Ovary (tissue), 9 donors: ENCODE measurements around the gene KIR2DL1. TPM values are rescaled to one million over a fixed set of nuclear protein-coding genes. Genes with fewer than 3 reads are reported as not detected.
"Not testable (repeated sequence)": the region's sequence is repeated elsewhere in the genome, so short reads cannot be mapped to it uniquely, and the experiment has no call there.

ENCODE experiments used
- DNase-seq, 5 donors: peaks; one replicate each; pipeline ENCODE4 v3.0.0-alpha.2; 2019 to 2020
- H3K27ac ChIP-seq, 2 donors: fragments of 200-600 bp; one replicate each; pipeline versions ENCODE4 v1.5.1 to v1.8.0; 2019 to 2022
- H3K27me3 ChIP-seq: fragments of 200-600 bp; one replicate; pipeline ENCODE4 v1.8.0; 2022
- H3K36me3 ChIP-seq: fragments of 200-600 bp; sonication (generic); one replicate; pipeline ENCODE4 v1.5.1; 2019
- H3K4me1 ChIP-seq: one replicate; pipeline ENCODE4 v1.8.1; 2013; ENCODE audit warnings: mild to moderate bottlenecking, moderate library complexity; ENCODE audit not compliant: insufficient read depth
- H3K4me3 ChIP-seq: fragments of 200-600 bp; sonication (generic); one replicate; pipeline ENCODE4 v1.5.1; 2017
- H3K9me3 ChIP-seq, 2 donors: fragments of 200-600 bp in 1 of 2; sonication (generic) in 1 of 2; one replicate each; pipeline versions ENCODE4 v1.5.1 to v1.8.1; 2013 to 2019; ENCODE audit warnings: mild to moderate bottlenecking in 1 of 2, moderate library complexity in 1 of 2
- EP300 ChIP-seq: sonication (generic); formaldehyde crosslinking; IDR thresholded peaks from one replicate; pipeline ENCODE4 v1.6.1; 2017; ENCODE audit warnings: antibody characterized with exemption
- POLR2A ChIP-seq: fragments of 450-650 bp; IDR thresholded peaks from one replicate; pipeline ENCODE4 v1.6.1; 2017; ENCODE audit warnings: antibody characterized with exemption, mild to moderate bottlenecking, moderate library complexity
- WGBS, 3 donors: extraction: QIAGEN DNeasy Blood & Tissue Kit in 1 of 3; methylation state at CpG; one replicate each; pipeline versions ENCODE4 v1.1.5 to v1.1.7; 2013 to 2017; 5-methylcytosine and 5-hydroxymethylcytosine counted together
- intact Hi-C, 4 donors: fragments of 100-400 bp; cut with DNase I; formaldehyde crosslinking; loops; one replicate each; pipeline versions ENCODE4 v1.11.0 to v1.15.1; 2022 to 2023
- polyA plus RNA-seq, 2 donors: library from polyadenylated mRNA; stranded (reverse); fragments of 200-250 nt in 1 of 2; fragments of 350-450 nt in 1 of 2; fragmentation: Illumina TruSeq in 1 of 2; extraction: RNeasy Lipid Tissue Mini Kit (QIAGEN cat#74804) in 1 of 2; gene quantifications; one replicate each; pipeline ENCODE4 v1.2.3, GENCODE V29; 2013 to 2014
- small RNA-seq: library from RNA; depleted of rRNA; stranded (forward); fragments of <200 nt; gene quantifications from one replicate; pipeline ENCODE3, GENCODE V24; 2016
- total RNA-seq, 7 donors: library from RNA; depleted of rRNA in 2 of 7; stranded (reverse); fragments of >200 nt in 2 of 7; fragmentation: NEBNext Ultra II Directional in 3 of 7; extraction: Animal tissue kit (Norgen Biotek cat#: 25700) in 3 of 7; gene quantifications; one replicate each; pipeline versions ENCODE4 v1.1.0 to v1.2.4, GENCODE V29; 2016 to 2023
- TF ChIP-seq, protein P1 (sequence below), 3 donors: fragments of 450-650 bp in 2 of 3; fragments of 200-600 bp in 1 of 3; IDR thresholded peaks; one replicate each; pipeline versions ENCODE4 v1.5.1 to v1.8.0; 2016 to 2022; ENCODE audit warnings: antibody characterized with exemption in 3 of 3, mild to moderate bottlenecking in 1 of 3
- donor health status: DM: no; HTN: no; CAD: no; lungs with moderate emphysema.
- donor health status: DM: no; HTN: no; CAD: no.
- donor health status: Bipolar disorder and iron deficiency.
- donor health status: DM: yes; HTN: yes; CAD: no.
- donor health status: DM: no; HTN: no; CAD: no.
- donor health status: DM: yes; HTN: yes; CAD: no.

The KIR2DL1 gene
- total and polyA plus RNA-seq, 9 donors: 0.12 TPM; not detected in 8

DNA sequence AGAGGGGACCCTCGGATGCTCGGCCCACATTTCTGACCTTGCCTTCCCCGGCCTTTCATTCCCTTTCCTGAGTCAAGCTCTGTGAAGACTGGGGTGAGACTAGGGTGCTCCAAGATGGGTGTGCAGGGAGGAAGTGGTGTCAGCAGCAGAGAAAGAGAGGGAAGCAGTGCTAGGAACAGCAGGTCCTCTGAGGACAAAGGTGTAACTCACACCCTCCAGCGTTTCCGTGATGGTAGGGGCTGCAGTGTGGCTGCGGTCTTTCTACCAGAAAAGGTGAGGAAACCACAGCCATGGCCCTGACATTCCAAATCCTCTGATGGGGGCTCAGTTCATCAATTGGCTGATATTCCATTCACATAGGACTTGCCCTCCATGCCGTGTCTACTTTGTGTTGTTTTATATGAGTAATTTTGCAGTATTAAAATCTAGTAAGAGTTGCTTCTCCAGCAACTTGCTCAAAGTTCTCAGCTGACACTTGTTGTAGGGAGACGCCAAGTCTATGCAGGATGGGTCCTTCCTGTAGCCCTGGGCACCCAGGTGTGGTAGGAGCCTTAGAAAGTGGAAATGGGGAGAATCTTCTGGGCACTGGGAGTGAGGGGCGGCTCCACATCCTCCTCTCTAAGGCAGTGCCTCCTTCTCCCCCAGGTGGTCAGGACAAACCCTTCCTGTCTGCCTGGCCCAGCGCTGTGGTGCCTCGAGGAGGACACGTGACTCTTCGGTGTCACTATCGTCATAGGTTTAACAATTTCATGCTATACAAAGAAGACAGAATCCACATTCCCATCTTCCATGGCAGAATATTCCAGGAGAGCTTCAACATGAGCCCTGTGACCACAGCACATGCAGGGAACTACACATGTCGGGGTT is 48.3 kb downstream of the KIR2DL1 start:
- H3K4me3 ChIP-seq: no peak overlapping the region
- no peak for TF ChIP-seq EP300
- TF ChIP-seq POLR2A: no peak
- TF ChIP-seq, protein P1, sequence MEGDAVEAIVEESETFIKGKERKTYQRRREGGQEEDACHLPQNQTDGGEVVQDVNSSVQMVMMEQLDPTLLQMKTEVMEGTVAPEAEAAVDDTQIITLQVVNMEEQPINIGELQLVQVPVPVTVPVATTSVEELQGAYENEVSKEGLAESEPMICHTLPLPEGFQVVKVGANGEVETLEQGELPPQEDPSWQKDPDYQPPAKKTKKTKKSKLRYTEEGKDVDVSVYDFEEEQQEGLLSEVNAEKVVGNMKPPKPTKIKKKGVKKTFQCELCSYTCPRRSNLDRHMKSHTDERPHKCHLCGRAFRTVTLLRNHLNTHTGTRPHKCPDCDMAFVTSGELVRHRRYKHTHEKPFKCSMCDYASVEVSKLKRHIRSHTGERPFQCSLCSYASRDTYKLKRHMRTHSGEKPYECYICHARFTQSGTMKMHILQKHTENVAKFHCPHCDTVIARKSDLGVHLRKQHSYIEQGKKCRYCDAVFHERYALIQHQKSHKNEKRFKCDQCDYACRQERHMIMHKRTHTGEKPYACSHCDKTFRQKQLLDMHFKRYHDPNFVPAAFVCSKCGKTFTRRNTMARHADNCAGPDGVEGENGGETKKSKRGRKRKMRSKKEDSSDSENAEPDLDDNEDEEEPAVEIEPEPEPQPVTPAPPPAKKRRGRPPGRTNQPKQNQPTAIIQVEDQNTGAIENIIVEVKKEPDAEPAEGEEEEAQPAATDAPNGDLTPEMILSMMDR (IDR thresholded peaks at IDR 0.05): no peak
- H3K9me3 ChIP-seq: no peaks in the 10 kb centered on the region
- no peaks in the 10 kb centered on the region for H3K4me1 ChIP-seq
- no peaks in the 10 kb centered on the region for H3K36me3 ChIP-seq
- intact Hi-C loops: no loop called here
- DNase-seq: no peak
- no peaks in the 10 kb centered on the region for H3K27me3 ChIP-seq
- 79 to 87% (median 81%) methylated on average over 14 to 15 of the region's 15 CpGs for WGBS, 3 donors
- no peak overlapping the region for H3K27ac ChIP-seq

DNA sequence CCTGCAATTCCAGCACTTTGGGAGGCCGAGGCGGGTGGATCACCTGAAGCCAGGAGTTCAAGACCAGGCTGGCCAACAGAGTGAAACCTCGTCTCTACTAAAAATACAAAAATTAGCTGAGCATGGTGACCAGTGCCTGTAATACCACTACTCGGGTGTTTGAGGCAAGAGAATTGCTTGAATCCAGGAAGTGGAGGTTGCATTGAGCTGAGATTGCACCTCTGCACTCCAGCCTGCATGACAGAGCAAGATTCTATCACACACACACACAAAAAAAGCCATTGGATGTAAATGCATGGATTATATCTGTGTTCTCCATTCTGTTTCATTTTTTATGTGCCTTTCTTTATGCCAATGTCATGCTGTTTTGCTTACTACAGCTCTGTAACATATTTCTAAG is 54.8 kb downstream of the KIR2DL1 start:
- H3K4me1 ChIP-seq, H3K4me3 ChIP-seq, H3K27ac ChIP-seq, H3K27me3 ChIP-seq, intact Hi-C loops, H3K9me3 ChIP-seq, H3K36me3 ChIP-seq, DNase-seq: not testable (repeated sequence)
- WGBS, 3 donors: 64 to 75% (median 71%) methylated on average over 4 of the region's 4 CpGs

DNA sequence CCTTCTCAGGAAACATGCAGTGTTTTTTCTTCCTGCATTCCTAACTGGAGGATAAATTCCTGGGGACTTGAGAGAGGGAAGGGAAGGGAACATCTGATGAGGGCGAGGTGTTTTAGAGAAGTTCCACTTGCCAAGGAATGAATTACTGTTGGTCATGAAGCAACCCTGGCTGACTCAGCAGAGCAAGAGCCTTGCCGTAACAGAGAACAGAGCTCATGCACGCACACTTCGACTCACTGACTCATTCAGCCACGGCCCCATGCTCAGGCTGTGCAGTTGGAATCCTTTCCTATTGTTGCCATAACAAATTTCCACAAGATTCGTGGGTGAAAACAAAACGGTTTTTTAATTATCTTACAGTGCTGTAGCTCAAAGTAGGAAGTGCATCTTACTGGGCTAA is 55.7 kb downstream of the KIR2DL1 start:
- intact Hi-C loops: not testable (repeated sequence)

DNA sequence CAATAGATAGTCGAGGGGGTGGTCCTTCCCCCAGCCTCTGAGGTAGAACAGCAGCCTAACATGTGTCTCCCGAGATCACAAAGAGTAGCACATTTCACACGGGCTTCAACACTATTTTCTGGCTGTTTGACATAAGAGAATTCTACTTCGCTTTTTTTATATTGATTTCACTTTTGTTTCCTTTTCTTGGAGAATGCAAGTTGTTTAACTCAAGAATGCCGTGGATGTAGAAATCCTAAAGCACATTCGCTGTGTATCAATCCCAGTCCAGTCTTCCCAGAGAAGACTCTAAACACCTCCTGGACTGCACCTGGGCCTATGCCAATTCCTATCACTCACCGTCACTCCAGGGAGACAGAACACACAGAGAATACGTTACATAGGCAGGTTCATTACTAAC is 58.5 kb downstream of the KIR2DL1 start:
- H3K4me3 ChIP-seq, H3K27me3 ChIP-seq, H3K27ac ChIP-seq, H3K36me3 ChIP-seq, DNase-seq, intact Hi-C loops, H3K4me1 ChIP-seq, H3K9me3 ChIP-seq: not testable (repeated sequence)
- 67 to 75% (median 72%) methylated on average over 7 to 8 of the region's 8 CpGs for WGBS, 3 donors

More for the DNA sequence above, 55.7 kb downstream of the KIR2DL1 start:
- not testable (repeated sequence) for H3K27me3 ChIP-seq, H3K27ac ChIP-seq, DNase-seq, H3K4me1 ChIP-seq, H3K36me3 ChIP-seq, H3K9me3 ChIP-seq, H3K4me3 ChIP-seq
- 63 to 67% (median 67%) methylated on average over 7 of the region's 7 CpGs for WGBS, 3 donors

DNA sequence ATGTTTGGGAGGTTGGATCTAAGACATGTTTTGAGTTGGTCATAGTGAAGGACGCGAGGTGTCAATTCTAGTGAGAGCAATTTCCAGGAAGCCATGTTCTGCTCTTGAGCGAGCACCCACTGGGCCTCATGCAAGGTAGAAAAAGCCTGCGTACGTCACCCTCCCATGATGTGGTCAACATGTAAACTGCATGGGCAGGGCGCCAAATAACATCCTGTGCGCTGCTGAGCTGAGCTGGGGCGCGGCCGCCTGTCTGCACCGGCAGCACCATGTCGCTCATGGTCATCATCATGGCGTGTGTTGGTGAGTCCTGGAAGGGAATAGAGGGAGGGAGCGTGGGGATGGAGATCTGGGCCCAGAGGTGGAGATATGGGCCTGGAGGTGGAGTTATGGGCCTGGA is 62.9 kb downstream of the KIR2DL1 start, which contains the start of gene KIR2DS4:
Gene KIR2DS4, plus strand, starts transcription at position 181 of the 400 bp plus-strand sequence.
- H3K36me3 ChIP-seq, H3K9me3 ChIP-seq, H3K4me3 ChIP-seq, DNase-seq, H3K4me1 ChIP-seq, intact Hi-C loops, H3K27ac ChIP-seq, H3K27me3 ChIP-seq: not testable (repeated sequence)
- 88 to 92% (median 91%) methylated on average over 14 of the region's 14 CpGs for WGBS, 3 donors

Small RNA genes lying within 50 kb of the gene (small RNA-seq; reads per million reads assigned to genes)
- gene KIR3DP1: not detected

Other genes with a start within 250 kb of the KIR2DL1 start
- 1 to 10 TPM in 4 of 7 donors, under 1 TPM in 3; 0.60 to 5.5 (median 1.4) TPM for gene LILRA2, start 196.0 kb upstream of the KIR2DL1 start, total RNA-seq
- 1 to 10 TPM in 1 of 2 donors, under 1 TPM in 1; 0.56 to 3.7 TPM for gene LILRA2, start 196.0 kb upstream of the KIR2DL1 start, polyA plus RNA-seq
- gene LILRA1, start 176.2 kb upstream of the KIR2DL1 start, total RNA-seq: 1 to 10 TPM in 1 of 7 donors, under 1 TPM in 6; 0.23 to 3.1 (median 0.36) TPM
- gene LILRA1, start 176.2 kb upstream of the KIR2DL1 start, polyA plus RNA-seq: 1 to 10 TPM in 1 of 2 donors, under 1 TPM in 1; 0.15 to 1.7 TPM
- 10 to 100 TPM in 1 of 7 donors, 1 to 10 TPM in 3, under 1 TPM in 3; 0.60 to 12.1 (median 1.6) TPM for gene LILRB1, start 139.3 kb upstream of the KIR2DL1 start, total RNA-seq
- 1 to 10 TPM in 1 of 2 donors, under 1 TPM in 1; 0.63 to 1.9 TPM for gene LILRB1, start 139.3 kb upstream of the KIR2DL1 start, polyA plus RNA-seq
- gene LILRB4, start 106.8 kb upstream of the KIR2DL1 start, total RNA-seq: 1 to 10 TPM in 4 of 7 donors, under 1 TPM in 2, not detected in 1; 0.48 to 4.9 (median 1.0) TPM
- 1 to 10 TPM in 1 of 2 donors, under 1 TPM in 1; 0.82 to 6.9 TPM for gene LILRB4, start 106.8 kb upstream of the KIR2DL1 start, polyA plus RNA-seq
- not detected for gene KIR3DL3, start 45.4 kb upstream of the KIR2DL1 start, total RNA-seq
- not detected for gene KIR3DL3, start 45.4 kb upstream of the KIR2DL1 start, polyA plus RNA-seq
- not detected for gene KIR2DL3, start 31.3 kb upstream of the KIR2DL1 start, total RNA-seq
- under 1 TPM in 1 of 2 donors, not detected in 1; 0.45 TPM for gene KIR2DL3, start 31.3 kb upstream of the KIR2DL1 start, polyA plus RNA-seq
- not detected for gene KIR2DL4, start 33.8 kb downstream of the KIR2DL1 start, total RNA-seq
- gene KIR2DL4, start 33.8 kb downstream of the KIR2DL1 start, polyA plus RNA-seq: under 1 TPM in 1 of 2 donors, not detected in 1; 0.23 TPM
- gene KIR3DL1, start 46.7 kb downstream of the KIR2DL1 start, total RNA-seq: not detected
- gene KIR3DL1, start 46.7 kb downstream of the KIR2DL1 start, polyA plus RNA-seq: not detected
- gene KIR2DS4, start 62.9 kb downstream of the KIR2DL1 start, total RNA-seq: not detected
- gene KIR2DS4, start 62.9 kb downstream of the KIR2DL1 start, polyA plus RNA-seq: under 1 TPM in 1 of 2 donors, not detected in 1; 0.40 TPM
- gene KIR3DL2, start 80.7 kb downstream of the KIR2DL1 start, total RNA-seq: not detected
- gene KIR3DL2, start 80.7 kb downstream of the KIR2DL1 start, polyA plus RNA-seq: under 1 TPM in 1 of 2 donors, not detected in 1; 0.32 TPM
- 1 to 10 TPM in 3 of 7 donors, under 1 TPM in 1, not detected in 3; 0.15 to 2.8 (median 1.7) TPM for gene FCAR, start 104.4 kb downstream of the KIR2DL1 start, total RNA-seq
- under 1 TPM in 1 of 2 donors, not detected in 1; 0.13 TPM for gene FCAR, start 104.4 kb downstream of the KIR2DL1 start, polyA plus RNA-seq
- under 1 TPM in 1 of 7 donors, not detected in 6; 0.66 TPM for gene NCR1, start 136.4 kb downstream of the KIR2DL1 start, total RNA-seq
- under 1 TPM in 1 of 2 donors, not detected in 1; 0.33 TPM for gene NCR1, start 136.4 kb downstream of the KIR2DL1 start, polyA plus RNA-seq
- gene NLRP7, start 177.7 kb downstream of the KIR2DL1 start, total RNA-seq: not detected
- under 1 TPM; 0.10 to 0.64 TPM for gene NLRP7, start 177.7 kb downstream of the KIR2DL1 start, polyA plus RNA-seq
- gene NLRP2, start 196.6 kb downstream of the KIR2DL1 start, total RNA-seq: 1 to 10 TPM in 3 of 7 donors, under 1 TPM in 3, not detected in 1; 0.15 to 3.8 (median 1.5) TPM
- gene NLRP2, start 196.6 kb downstream of the KIR2DL1 start, polyA plus RNA-seq: 1 to 10 TPM; 1.6 to 4.2 TPM